K562 (cell line): Measurements from ENCODE around the gene SUMF2. TPM values are rescaled to one million over a fixed set of nuclear protein-coding genes. Genes with fewer than 3 reads are reported as not detected.

Source experiments
- CHD7 ChIP-seq: fragments of 200-600 bp; sonication (generic); IDR thresholded peaks from one replicate; pipeline ENCODE4 v1.6.1; 2012; ENCODE audit warnings: mild to moderate bottlenecking, low read depth, low read length, inconsistent platforms
- ESRRA ChIP-seq: fragments of 450-650 bp; IDR thresholded peaks from 2 replicates; pipeline ENCODE4 v1.6.1; 2014; ENCODE audit warnings: low read depth, mild to moderate bottlenecking, moderate library complexity, borderline replicate concordance
- GATA2 ChIP-seq: sonication (generic); formaldehyde crosslinking; IDR thresholded peaks from 2 replicates; pipeline ENCODE4 v1.4.0; 2020; ENCODE audit warnings: mild to moderate bottlenecking, missing genetic modification reagents
- MEIS2 ChIP-seq: fragments of 450-650 bp; IDR thresholded peaks from 2 replicates; pipeline ENCODE4 v1.6.1; 2014; ENCODE audit warnings: mild to moderate bottlenecking; ENCODE audit not compliant: partially characterized antibody
- MTF1 ChIP-seq: fragments of 250-450 bp; sonication (Bioruptor Pico); IDR thresholded peaks from 2 replicates; pipeline ENCODE4 v1.9.0; 2021; ENCODE audit warnings: moderate library complexity, mild to moderate bottlenecking, inconsistent platforms, borderline replicate concordance
- OTX1 ChIP-seq: fragments of 450-650 bp; formaldehyde crosslinking; IDR thresholded peaks from 2 replicates; pipeline ENCODE4 v1.4.0; 2022; ENCODE audit warnings: mild to moderate bottlenecking
- SAFB2 ChIP-seq: fragments of 200-400 bp; formaldehyde crosslinking; IDR thresholded peaks from 2 replicates; pipeline ENCODE4 v1.6.1; 2018; ENCODE audit warnings: borderline replicate concordance, low read length, low read depth, moderate library complexity; ENCODE audit not compliant: severe bottlenecking
- TRIM28 ChIP-seq: fragments of 450-650 bp; IDR thresholded peaks from 2 replicates; pipeline ENCODE4 v1.6.1; 2017
- ZEB2 ChIP-seq: fragments of 450-650 bp; IDR thresholded peaks from 2 replicates; pipeline ENCODE4 v1.6.1; 2016
- ZNF121 ChIP-seq: sonication (generic); formaldehyde crosslinking; conservative IDR thresholded peaks from 2 replicates; pipeline ENCODE4 v1.8.0; 2022; ENCODE audit warnings: missing genetic modification reagents
- ZNF140 ChIP-seq: fragments of 250-450 bp; sonication (Bioruptor Pico); IDR thresholded peaks from 2 replicates; pipeline ENCODE4 v1.8.0; 2021; ENCODE audit warnings: moderate library complexity, mild to moderate bottlenecking, inconsistent platforms
- polyA plus RNA-seq, 8 experiments: library from polyadenylated mRNA; depleted of rRNA in 4 of 8; stranded (reverse) in 5 of 8; unstranded in 3 of 8; fragments of >200 nt; fragmentation: Nextera tagmentation in 2 of 8; fragmentation: Illumina TruSeq in 1 of 8; extraction: Ambion mirVana in 2 of 8; extraction: Trizol in 1 of 8; gene quantifications; 2 replicates each; pipeline versions ENCODE4 v1.2.1 to v1.2.3, GENCODE V29; 2011 to 2014; ENCODE audit warnings: inconsistent platforms in 1 of 8, missing spikeins in 1 of 8
- total RNA-seq, 7 experiments: library from RNA; depleted of rRNA in 6 of 7; stranded (reverse); fragments of >200 nt in 6 of 7; fragmentation: Illumina TruSeq in 2 of 7; extraction: Trizol in 2 of 7; gene quantifications; 2 replicates each; pipeline versions ENCODE4 v1.2.1 to v1.2.3, GENCODE V29; 2011 to 2021; ENCODE audit warnings: low replicate concordance in 1 of 7
- TF ChIP-seq, protein P1 (sequence below): fragments of 450-650 bp; IDR thresholded peaks from 2 replicates; pipeline ENCODE4 v1.6.1; 2017; ENCODE audit warnings: antibody characterized with exemption, mild to moderate bottlenecking

The SUMF2 gene
- total and polyA plus RNA-seq, 9 of the 15 experiments (the other 6 are each of a cell fraction or from before 2014, with no cell fraction given), result 39.0 to 113 (median 67.7) TPM

GRCh38 chr7:56106108-56107073 is 42.3 kb downstream of the SUMF2 start, which contains the start of gene CHCHD2 (continued):
- no peak for TF ChIP-seq SAFB2
- TF ChIP-seq MEIS2, result peak; percentile 22
- no peak for TF ChIP-seq OTX1 (CRISPR knock-in tag)
- peak; percentile 36 for TF ChIP-seq ZEB2
- no peak for TF ChIP-seq MTF1 (CRISPR knock-in tag)
- 0 out of 2 replicates have a peak, but pooled peaks have one; percentile 14 for TF ChIP-seq TRIM28
- TF ChIP-seq ZNF121, result no peak
- no peak for TF ChIP-seq CHD7
- TF ChIP-seq, protein P1, sequence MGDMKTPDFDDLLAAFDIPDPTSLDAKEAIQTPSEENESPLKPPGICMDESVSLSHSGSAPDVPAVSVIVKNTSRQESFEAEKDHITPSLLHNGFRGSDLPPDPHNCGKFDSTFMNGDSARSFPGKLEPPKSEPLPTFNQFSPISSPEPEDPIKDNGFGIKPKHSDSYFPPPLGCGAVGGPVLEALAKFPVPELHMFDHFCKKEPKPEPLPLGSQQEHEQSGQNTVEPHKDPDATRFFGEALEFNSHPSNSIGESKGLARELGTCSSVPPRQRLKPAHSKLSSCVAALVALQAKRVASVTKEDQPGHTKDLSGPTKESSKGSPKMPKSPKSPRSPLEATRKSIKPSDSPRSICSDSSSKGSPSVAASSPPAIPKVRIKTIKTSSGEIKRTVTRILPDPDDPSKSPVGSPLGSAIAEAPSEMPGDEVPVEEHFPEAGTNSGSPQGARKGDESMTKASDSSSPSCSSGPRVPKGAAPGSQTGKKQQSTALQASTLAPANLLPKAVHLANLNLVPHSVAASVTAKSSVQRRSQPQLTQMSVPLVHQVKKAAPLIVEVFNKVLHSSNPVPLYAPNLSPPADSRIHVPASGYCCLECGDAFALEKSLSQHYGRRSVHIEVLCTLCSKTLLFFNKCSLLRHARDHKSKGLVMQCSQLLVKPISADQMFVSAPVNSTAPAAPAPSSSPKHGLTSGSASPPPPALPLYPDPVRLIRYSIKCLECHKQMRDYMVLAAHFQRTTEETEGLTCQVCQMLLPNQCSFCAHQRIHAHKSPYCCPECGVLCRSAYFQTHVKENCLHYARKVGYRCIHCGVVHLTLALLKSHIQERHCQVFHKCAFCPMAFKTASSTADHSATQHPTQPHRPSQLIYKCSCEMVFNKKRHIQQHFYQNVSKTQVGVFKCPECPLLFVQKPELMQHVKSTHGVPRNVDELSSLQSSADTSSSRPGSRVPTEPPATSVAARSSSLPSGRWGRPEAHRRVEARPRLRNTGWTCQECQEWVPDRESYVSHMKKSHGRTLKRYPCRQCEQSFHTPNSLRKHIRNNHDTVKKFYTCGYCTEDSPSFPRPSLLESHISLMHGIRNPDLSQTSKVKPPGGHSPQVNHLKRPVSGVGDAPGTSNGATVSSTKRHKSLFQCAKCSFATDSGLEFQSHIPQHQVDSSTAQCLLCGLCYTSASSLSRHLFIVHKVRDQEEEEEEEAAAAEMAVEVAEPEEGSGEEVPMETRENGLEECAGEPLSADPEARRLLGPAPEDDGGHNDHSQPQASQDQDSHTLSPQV, result peak; percentile 15; the same call in 1 of the 2 replicates
- TF ChIP-seq GATA2 (CRISPR knock-in tag), result no peak
- TF ChIP-seq ZNF140 (CRISPR knock-in tag), result no peak
- peak; percentile 97 for TF ChIP-seq ESRRA
